Measurements from ENCODE around the gene SPRR1B.
"Not testable (repeated sequence)": the region's sequence is repeated elsewhere in the genome, so short reads cannot be mapped to it uniquely, and the experiment has no call there.

SPRR1B gene
- total RNA-seq: 0 reads per million in 9 experiments

GRCh38 chr1:153030895-153031294 is at the start of gene SPRR1B:
TSS of gene SPRR1B (plus strand) at chr1:153031203. CDS start at chr1:153032346, 1,143 bp downstream.
- ATAC-seq (replicated peaks) (no peak), DNase-seq (no peak)
- peaks cover 22 to 61% of the 10 kb centered on the region in 2 donors for H3K27me3 Mint-ChIP-seq
- no peak within 1 kb of the TSS for H3K4me3 Mint-ChIP-seq
- H3K4me1 Mint-ChIP-seq (ENCODE audit: low read depth in 2 of 2): no peaks in the 10 kb centered on the region
- H3K36me3 Mint-ChIP-seq (ENCODE audit: insufficient read depth): no peaks in the 10 kb centered on the region
- peaks cover 1 to 13% of the 10 kb centered on the region in 2 donors for H3K9me3 Mint-ChIP-seq
- H3K27ac Mint-ChIP-seq: no peak within 1 kb of the TSS

GRCh38 chr1:152982076-152982475 is 48.9 kb upstream of the SPRR1B start:
- Mint-ChIP-seq H3K36me3 (ENCODE audit: insufficient read depth) (no peaks in the 10 kb centered on the region), H3K4me3 (no peak overlapping the region), H3K4me1 (ENCODE audit: low read depth in 2 of 2) (no peaks in the 10 kb centered on the region), H3K9me3 (peaks cover 0 to 7% of the 10 kb centered on the region in 2 donors), H3K27me3 (peaks cover 50 to 71% of the 10 kb centered on the region in 2 donors), H3K27ac (no peak overlapping the region)
- DNase-seq (no peak), ATAC-seq (replicated peaks) (no peak)

- H3K27me3 Mint-ChIP-seq: peaks cover 53 to 69% of the 10 kb centered on the region in 2 donors
- H3K36me3 Mint-ChIP-seq (ENCODE audit: insufficient read depth): no peaks in the 10 kb centered on the region
- DNase-seq: no peak
- no peak for ATAC-seq (replicated peaks)
- H3K4me3 Mint-ChIP-seq: no peak overlapping the region
- H3K4me1 Mint-ChIP-seq (ENCODE audit: low read depth in 2 of 2): no peaks in the 10 kb centered on the region
- H3K9me3 Mint-ChIP-seq: peaks cover 0 to 7% of the 10 kb centered on the region in 2 donors
- no peak overlapping the region for H3K27ac Mint-ChIP-seq
Measured at GRCh38 chr1:152983234-152983633, 47.8 kb upstream of the SPRR1B start.

- DNase-seq (no peak), ATAC-seq (replicated peaks) (no peak)
- H3K36me3 Mint-ChIP-seq (ENCODE audit: insufficient read depth): no peaks in the 10 kb centered on the region
- no peak within 1 kb of the TSS for H3K4me3 Mint-ChIP-seq
- peaks cover 0 to 7% of the 10 kb centered on the region in 2 donors for H3K9me3 Mint-ChIP-seq
- H3K27ac Mint-ChIP-seq: no peak within 1 kb of the TSS
- no peaks in the 10 kb centered on the region for H3K4me1 Mint-ChIP-seq (ENCODE audit: low read depth in 2 of 2)
- H3K27me3 Mint-ChIP-seq: peaks cover 58 to 74% of the 10 kb centered on the region in 2 donors
Measured at GRCh38 chr1:152983743-152984142, 47.3 kb upstream of the SPRR1B start, which contains the start of gene SPRR1A. TSS of gene SPRR1A (plus strand) at chr1:152984081. CDS start at chr1:152985231, 1,150 bp downstream.

GRCh38 chr1:152986578-152986977 is 44.4 kb upstream of the SPRR1B start:
- no peak overlapping the region for H3K27ac Mint-ChIP-seq

GRCh38 chr1:152993186-152993585 is 37.8 kb upstream of the SPRR1B start:
- H3K27ac Mint-ChIP-seq: no peak overlapping the region
- DNase-seq (no peak), ATAC-seq (replicated peaks) (no peak)
- no peaks in the 10 kb centered on the region for H3K9me3 Mint-ChIP-seq
- H3K4me3 Mint-ChIP-seq: no peak overlapping the region
- H3K27me3 Mint-ChIP-seq: peaks cover 20 to 56% of the 10 kb centered on the region in 2 donors
- H3K36me3 Mint-ChIP-seq (ENCODE audit: insufficient read depth): no peaks in the 10 kb centered on the region
- no peaks in the 10 kb centered on the region for H3K4me1 Mint-ChIP-seq (ENCODE audit: low read depth in 2 of 2)

More at GRCh38 chr1:152986578-152986977, 44.4 kb upstream of the SPRR1B start:
- ATAC-seq (replicated peaks) (no peak), DNase-seq (no peak)
- no peak overlapping the region for H3K4me3 Mint-ChIP-seq
- H3K27me3 Mint-ChIP-seq: peaks cover 47 to 51% of the 10 kb centered on the region in 2 donors
- H3K4me1 Mint-ChIP-seq (ENCODE audit: low read depth in 2 of 2): no peaks in the 10 kb centered on the region
- H3K9me3 Mint-ChIP-seq: peaks cover 0 to 7% of the 10 kb centered on the region in 2 donors
- H3K36me3 Mint-ChIP-seq (ENCODE audit: insufficient read depth): no peaks in the 10 kb centered on the region

- no peak for ATAC-seq (replicated peaks)
- Mint-ChIP-seq H3K4me1 (ENCODE audit: low read depth in 2 of 2) (no peaks in the 10 kb centered on the region), H3K36me3 (ENCODE audit: insufficient read depth) (no peaks in the 10 kb centered on the region), H3K27me3 (peaks cover 29 to 58% of the 10 kb centered on the region in 2 donors), H3K4me3 (no peak overlapping the region), H3K9me3 (no peaks in the 10 kb centered on the region), H3K27ac (no peak overlapping the region)
- DNase-seq: no peak
Measured at GRCh38 chr1:152995842-152996241, 35.2 kb upstream of the SPRR1B start.

- no peak for DNase-seq
- H3K27me3 Mint-ChIP-seq: peaks cover 39 to 59% of the 10 kb centered on the region in 2 donors
- no peaks in the 10 kb centered on the region for H3K36me3 Mint-ChIP-seq (ENCODE audit: insufficient read depth)
- H3K27ac Mint-ChIP-seq: no peak overlapping the region
- no peak for ATAC-seq (replicated peaks)
- H3K4me3 Mint-ChIP-seq: no peak overlapping the region
- H3K4me1 Mint-ChIP-seq (ENCODE audit: low read depth in 2 of 2): no peaks in the 10 kb centered on the region
- no peaks in the 10 kb centered on the region for H3K9me3 Mint-ChIP-seq
Measured at GRCh38 chr1:152996633-152997400, 34.2 kb upstream of the SPRR1B start.

- DNase-seq (no peak), ATAC-seq (replicated peaks) (no peak)
- no peak overlapping the region for H3K27ac Mint-ChIP-seq
- no peaks in the 10 kb centered on the region for H3K36me3 Mint-ChIP-seq (ENCODE audit: insufficient read depth)
- H3K4me3 Mint-ChIP-seq: no peak overlapping the region
- H3K4me1 Mint-ChIP-seq (ENCODE audit: low read depth in 2 of 2): no peaks in the 10 kb centered on the region
- H3K27me3 Mint-ChIP-seq: peaks cover 41 to 58% of the 10 kb centered on the region in 2 donors
- H3K9me3 Mint-ChIP-seq: no peaks in the 10 kb centered on the region
Measured at GRCh38 chr1:152997901-152998300, 33.1 kb upstream of the SPRR1B start.

- Mint-ChIP-seq H3K4me3 (no peak overlapping the region), H3K9me3 (no peaks in the 10 kb centered on the region), H3K27ac (no peak overlapping the region), H3K36me3 (ENCODE audit: insufficient read depth) (no peaks in the 10 kb centered on the region), H3K4me1 (ENCODE audit: low read depth in 2 of 2) (no peaks in the 10 kb centered on the region), H3K27me3 (peaks cover 36 to 53% of the 10 kb centered on the region in 2 donors)
- ATAC-seq (replicated peaks) (no peak), DNase-seq (no peak)
Measured at GRCh38 chr1:152998476-152998875, 32.5 kb upstream of the SPRR1B start.

- peaks cover 36 to 59% of the 10 kb centered on the region in 2 donors for H3K27me3 Mint-ChIP-seq
- DNase-seq: no peak
- no peak for ATAC-seq (replicated peaks)
- no peaks in the 10 kb centered on the region for H3K9me3 Mint-ChIP-seq
- H3K27ac Mint-ChIP-seq: no peak overlapping the region
- H3K4me1 Mint-ChIP-seq (ENCODE audit: low read depth in 2 of 2): no peaks in the 10 kb centered on the region
- H3K36me3 Mint-ChIP-seq (ENCODE audit: insufficient read depth): no peaks in the 10 kb centered on the region
- H3K4me3 Mint-ChIP-seq: no peak overlapping the region
Measured at GRCh38 chr1:152999818-153000217, 31.2 kb upstream of the SPRR1B start.

GRCh38 chr1:153000294-153000693 is 30.7 kb upstream of the SPRR1B start:
- Mint-ChIP-seq H3K27ac (no peak overlapping the region), H3K4me1 (ENCODE audit: low read depth in 2 of 2) (no peaks in the 10 kb centered on the region), H3K36me3 (ENCODE audit: insufficient read depth) (no peaks in the 10 kb centered on the region), H3K9me3 (no peaks in the 10 kb centered on the region), H3K4me3 (no peak overlapping the region), H3K27me3 (peaks cover 36 to 54% of the 10 kb centered on the region in 2 donors)
- ATAC-seq (replicated peaks): no peak
- no peak for DNase-seq

GRCh38 chr1:153001382-153001781 is 29.6 kb upstream of the SPRR1B start, which contains the start of gene SPRR3:
TSS of gene SPRR3 (plus strand) at chr1:153001749. CDS start at chr1:153003021, 1,272 bp downstream.
- DNase-seq: no peak
- ATAC-seq (replicated peaks): no peak
- H3K9me3 Mint-ChIP-seq: no peaks in the 10 kb centered on the region
- H3K36me3 Mint-ChIP-seq (ENCODE audit: insufficient read depth): no peaks in the 10 kb centered on the region
- no peak within 1 kb of the TSS for H3K4me3 Mint-ChIP-seq
- peaks cover 36 to 49% of the 10 kb centered on the region in 2 donors for H3K27me3 Mint-ChIP-seq
- H3K27ac Mint-ChIP-seq: no peak within 1 kb of the TSS
- no peaks in the 10 kb centered on the region for H3K4me1 Mint-ChIP-seq (ENCODE audit: low read depth in 2 of 2)

- H3K36me3 Mint-ChIP-seq (ENCODE audit: insufficient read depth); H3K4me1 Mint-ChIP-seq (ENCODE audit: low read depth in 2 of 2); H3K9me3 Mint-ChIP-seq; H3K4me3 Mint-ChIP-seq; H3K27ac Mint-ChIP-seq; DNase-seq; ATAC-seq (replicated peaks): not testable (repeated sequence)
- peaks cover 5 to 19% of the 10 kb centered on the region in 2 donors for H3K27me3 Mint-ChIP-seq
Measured at GRCh38 chr1:153011235-153011758, 19.7 kb upstream of the SPRR1B start.
